CD1c-positive myeloid dendritic cell (primary cell): ENCODE data around the gene PLEKHG4B.

Experiments
- DNase-seq: peaks from one replicate; pipeline ENCODE4 v3.0.0-alpha.2; 2016; ENCODE audit errors: extremely low spot score

The PLEKHG4B gene

DNA sequence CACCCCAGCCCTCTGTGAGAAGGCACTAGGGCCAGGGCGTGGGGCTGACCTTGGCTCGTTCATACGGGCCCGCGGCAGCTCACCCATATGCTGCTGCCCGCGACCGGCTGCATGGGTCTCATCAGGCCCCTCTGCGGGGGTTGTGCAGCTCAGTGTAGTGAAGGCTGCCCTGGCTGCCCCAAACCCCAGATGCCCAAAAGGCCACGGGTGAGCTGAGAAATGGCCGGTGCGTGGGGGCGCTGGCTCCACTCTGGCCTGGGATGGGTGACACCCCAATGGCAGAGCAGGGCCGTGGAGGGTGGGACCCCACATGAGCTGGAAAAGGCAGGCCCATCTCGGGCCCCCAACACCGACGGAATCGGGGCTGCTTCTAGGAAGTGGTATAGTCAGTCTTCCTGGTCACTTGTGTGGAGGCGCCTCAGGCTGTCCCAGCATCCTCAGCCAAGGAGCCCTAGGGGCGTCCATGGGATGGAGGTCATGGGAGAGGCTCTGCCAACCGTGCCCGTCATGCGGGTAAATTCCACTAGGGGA is 79.9 kb downstream of the PLEKHG4B start:
- no peak for DNase-seq

GRCh38 chr5:172421-172820 is 80.5 kb downstream of the PLEKHG4B start:
- DNase-seq, result no peak

GRCh38 chr5:172841-173251 is 80.9 kb downstream of the PLEKHG4B start:
- DNase-seq, result no peak

DNA sequence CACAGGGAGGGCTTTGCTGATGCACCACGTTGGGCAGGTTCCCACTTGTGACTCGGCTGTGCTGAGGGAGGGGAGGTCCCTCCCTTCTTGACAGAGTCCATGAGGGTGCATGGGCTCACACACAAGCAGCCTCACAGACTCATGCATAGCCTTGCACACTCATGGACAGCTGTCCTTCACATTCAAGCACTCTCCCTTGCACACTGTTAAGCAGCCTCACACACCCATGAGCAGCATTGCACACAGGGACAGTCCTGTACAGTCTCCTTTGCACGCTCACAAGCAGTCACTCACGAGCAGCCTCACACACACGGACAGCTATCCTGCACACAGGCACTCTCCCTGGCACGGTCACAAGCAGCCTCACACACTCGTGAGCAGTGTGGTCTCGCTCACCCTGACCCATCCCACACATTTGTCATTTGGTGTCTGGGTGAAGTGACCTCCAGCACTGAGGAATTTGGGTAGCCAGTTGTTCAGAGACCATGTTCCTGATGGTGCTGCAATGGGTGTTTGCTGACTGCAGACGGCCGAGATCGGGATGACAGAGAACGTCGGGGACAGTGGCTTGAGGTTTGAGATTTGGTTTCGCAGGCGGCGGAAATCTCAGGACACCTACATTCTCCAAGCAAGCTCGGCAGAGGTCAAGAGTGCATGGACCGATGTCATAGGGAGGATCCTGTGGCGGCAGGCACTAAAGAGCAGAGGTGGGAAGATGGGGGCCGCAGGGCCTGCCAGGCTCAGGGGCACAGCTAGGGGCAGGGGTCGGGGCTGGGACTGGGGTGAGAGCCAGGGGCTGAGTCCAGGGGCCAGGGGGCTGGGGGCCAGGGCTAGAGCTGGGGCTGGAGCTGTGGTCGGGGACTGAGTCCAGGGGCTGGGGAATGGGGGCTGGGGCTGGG is 81.7 kb downstream of the PLEKHG4B start:
- no peak for DNase-seq

- DNase-seq, result no peak
These were observed 82.3 kb downstream of the PLEKHG4B start for GRCh38 chr5:174291-174600.

DNA sequence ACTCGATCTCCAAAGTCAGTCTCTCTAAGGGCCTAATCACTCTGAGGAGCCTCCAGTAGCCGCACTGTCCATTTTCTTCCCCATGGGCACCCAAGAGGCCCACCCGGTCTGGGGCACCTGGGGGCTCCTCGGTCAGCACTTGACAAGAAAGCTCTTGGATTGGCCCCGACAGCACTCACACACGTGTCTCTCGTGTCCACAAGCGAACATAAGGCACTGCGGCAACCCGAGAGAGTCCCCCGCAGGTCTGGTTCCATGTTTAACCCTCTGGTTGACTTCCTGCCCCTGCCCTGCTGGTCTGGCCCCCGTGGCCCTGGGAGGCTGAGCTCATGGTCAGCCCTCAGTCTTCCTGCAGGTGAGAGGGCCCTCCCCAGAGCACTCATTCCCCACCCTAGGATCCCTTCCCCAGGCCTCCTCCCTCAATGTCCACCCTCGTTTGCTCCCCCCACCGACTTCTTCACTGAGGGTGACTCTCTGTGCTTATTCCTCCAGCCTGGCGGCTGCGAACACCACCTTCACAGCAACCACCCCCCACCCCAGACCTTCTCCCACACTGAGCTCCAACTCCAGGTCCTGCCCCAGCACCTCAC is 83.0 kb downstream of the PLEKHG4B start:
- DNase-seq, result no peak

GRCh38 chr5:176296-176823 is 84.4 kb downstream of the PLEKHG4B start:
- no peak for DNase-seq

DNA sequence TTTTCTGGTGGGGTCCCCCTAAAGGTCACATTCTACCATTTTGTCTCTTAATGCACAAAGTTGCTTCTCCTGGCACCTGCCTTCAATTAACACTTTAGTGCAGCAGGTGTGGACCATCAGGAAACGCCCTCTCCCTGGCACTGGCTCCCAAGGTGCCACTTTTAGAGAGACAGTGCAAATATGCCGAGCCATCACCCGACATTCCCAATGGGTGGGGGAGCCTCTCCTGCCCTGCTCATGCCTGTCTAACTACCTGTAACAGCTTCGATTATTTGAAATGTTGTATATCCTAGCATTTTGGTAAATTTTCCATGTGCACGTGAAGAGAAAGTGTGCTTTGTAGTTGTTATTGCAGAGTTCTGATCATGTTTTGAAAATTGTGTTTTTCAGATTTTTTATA is 86.1 kb downstream of the PLEKHG4B start:
- DNase-seq, result no peak

- DNase-seq, result no peak
These were observed 87.4 kb downstream of the PLEKHG4B start for GRCh38 chr5:179401-179800.

GRCh38 chr5:180286-180918 is 88.4 kb downstream of the PLEKHG4B start:
- no peak for DNase-seq

DNA sequence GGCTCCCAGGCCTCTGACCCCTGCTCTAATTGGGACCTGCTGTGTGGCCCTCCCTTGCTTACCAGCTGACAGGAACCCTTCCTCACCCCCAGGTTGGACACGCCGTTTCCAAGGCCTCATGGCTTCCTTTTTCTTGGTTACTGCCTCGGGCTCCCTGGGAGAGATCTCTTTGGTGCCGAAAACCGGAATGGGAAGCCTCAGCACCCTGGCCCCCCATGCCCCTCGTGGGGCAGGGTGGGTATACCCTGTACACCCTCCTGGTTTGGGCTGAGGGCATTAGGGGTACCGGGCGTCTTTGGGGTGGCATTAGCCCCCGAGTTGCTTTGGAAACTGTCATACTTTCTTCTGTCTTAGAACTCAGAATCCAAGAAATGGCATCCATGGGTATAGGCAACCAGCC is 89.2 kb downstream of the PLEKHG4B start:
- no peak for DNase-seq

GRCh38 chr5:181566-181965 is 89.6 kb downstream of the PLEKHG4B start:
- DNase-seq, result no peak

GRCh38 chr5:182126-182525 is 90.2 kb downstream of the PLEKHG4B start:
- DNase-seq, result no peak

GRCh38 chr5:184471-184870 is 92.5 kb downstream of the PLEKHG4B start:
- DNase-seq, result no peak

- no peak for DNase-seq
These were observed 93.4 kb downstream of the PLEKHG4B start for GRCh38 chr5:185095-186070.

GRCh38 chr5:186091-187041 is 94.4 kb downstream of the PLEKHG4B start:
- no peak for DNase-seq

DNA sequence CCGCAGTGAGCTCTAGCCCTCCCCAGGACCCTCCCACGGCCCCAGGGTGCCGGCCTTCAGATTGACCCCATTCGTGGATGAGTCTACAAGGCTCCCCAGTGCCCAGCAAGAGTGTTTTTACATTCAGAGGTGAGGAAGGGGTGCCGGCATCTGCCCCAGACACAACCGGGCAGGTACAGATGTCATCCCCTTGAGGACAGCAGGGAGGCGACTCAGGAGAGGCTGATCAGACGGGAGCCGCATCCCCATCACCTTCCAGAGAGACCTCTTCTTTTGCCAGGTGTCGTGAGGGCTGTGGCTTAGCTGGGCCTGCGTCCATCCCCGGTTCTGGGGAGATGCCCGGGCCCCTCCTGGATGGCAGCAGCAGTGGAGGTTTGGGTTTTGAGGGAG is 95.1 kb downstream of the PLEKHG4B start:
- no peak for DNase-seq

DNA sequence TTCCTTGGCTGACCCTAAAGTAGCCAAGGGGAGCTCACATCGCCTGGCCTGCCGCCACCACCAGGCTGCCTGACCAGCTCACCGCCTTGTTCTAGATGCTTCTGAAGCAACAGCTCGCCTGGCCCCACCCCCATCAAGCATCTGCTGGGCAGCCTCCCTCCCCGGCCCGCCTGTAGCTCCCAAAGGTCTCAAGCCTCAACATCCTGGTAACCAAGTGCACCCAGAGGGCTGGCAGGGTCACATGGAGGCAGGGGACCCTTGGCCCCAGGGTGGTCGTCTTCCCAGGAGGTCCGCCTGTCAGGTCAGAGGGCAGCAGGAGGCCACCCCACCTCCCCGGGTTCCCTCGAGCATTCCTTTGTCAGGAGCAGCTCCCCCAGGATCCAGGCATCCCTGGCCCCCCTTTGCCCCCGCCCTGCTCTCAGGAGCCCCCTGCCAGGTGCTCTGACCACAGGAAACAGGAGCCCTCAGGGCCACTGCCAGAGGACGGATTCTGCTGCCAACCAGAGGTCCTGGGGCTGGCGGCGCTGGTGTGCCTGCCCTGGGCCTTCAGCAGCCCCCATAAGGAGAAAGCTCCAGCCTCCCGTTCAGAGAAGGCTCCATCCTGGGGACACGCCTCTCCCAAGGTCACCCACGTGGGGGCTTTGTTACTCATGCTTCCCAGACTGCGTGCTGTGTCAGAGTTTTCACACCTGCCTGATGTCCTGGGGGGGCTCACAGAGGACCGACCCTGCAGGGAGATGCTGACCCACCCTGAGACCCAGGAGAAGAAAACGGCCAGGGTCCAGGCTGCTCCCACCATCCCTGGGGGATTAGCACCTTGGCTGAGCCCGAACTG is 95.9 kb downstream of the PLEKHG4B start:
- DNase-seq, result no peak
